Measurements from ENCODE around the gene SP8.
"Not testable (repeated sequence)": the region's sequence is repeated elsewhere in the genome, so short reads cannot be mapped to it uniquely, and the experiment has no call there.

SP8 gene

DNA sequence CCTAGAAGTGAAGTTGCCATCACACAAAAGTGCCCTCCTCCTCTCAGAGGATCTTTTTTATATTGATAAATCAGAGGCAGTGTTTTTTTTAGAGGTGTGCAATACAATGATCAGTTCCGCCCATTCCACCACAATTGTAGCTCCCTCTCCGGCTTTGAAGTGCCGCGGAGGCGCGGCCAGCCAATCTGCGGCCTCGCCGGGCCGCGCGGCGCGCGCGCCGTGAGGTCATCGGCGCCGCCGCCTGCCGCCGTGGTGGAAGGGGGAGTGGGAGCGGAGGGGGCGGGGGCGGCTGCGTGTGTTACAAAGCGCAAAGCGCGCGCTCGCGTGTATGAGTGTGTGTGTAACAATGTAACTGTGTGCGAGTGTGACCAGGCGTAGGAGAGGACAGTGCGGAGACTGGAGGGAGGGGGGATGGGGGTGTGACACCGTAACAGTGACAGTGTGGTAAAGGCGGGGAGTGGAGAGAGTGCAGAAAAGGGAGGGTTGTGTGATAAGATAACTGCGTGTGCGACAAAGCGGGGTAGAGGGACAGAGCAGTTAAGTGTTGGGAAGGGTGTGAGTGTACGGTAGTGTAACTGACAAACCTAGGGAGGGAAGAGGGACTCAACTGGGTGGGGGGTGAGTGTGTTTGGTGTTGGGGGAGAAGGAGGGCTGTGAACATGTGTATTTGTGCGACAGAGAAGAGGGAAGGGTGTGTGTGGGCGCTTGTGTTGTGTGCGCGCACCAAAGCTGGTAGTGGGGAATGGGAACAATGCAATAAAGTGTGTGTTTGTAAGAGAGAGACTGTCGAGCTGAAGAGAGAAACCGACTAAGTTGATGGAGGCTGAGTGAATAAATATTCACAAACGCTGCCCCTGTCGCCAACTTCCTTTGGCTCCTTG, at the start of gene SP8:
Gene SP8 (minus strand): TSS at position 108 of the 881 bp plus-strand sequence. CDS start 88 bp downstream, at position 20.
- DNase-seq, result peak; percentile 62

- not testable (repeated sequence) for DNase-seq
Observed at GRCh38 chr7:20836424-20836823, 49.7 kb upstream of the SP8 start.

- no peak for DNase-seq
Observed at GRCh38 chr7:20835111-20835750, 48.5 kb upstream of the SP8 start.

- DNase-seq, result peak; percentile 5
Observed at GRCh38 chr7:20834656-20835055, 48.0 kb upstream of the SP8 start.

GRCh38 chr7:20831956-20832355, 45.3 kb upstream of the SP8 start:
- no peak for DNase-seq

GRCh38 chr7:20831451-20831850, 44.8 kb upstream of the SP8 start:
- no peak for DNase-seq

GRCh38 chr7:20828947-20829346, 42.3 kb upstream of the SP8 start:
- DNase-seq, result no peak

GRCh38 chr7:20827172-20827571, 40.5 kb upstream of the SP8 start:
- DNase-seq, result no peak

DNA sequence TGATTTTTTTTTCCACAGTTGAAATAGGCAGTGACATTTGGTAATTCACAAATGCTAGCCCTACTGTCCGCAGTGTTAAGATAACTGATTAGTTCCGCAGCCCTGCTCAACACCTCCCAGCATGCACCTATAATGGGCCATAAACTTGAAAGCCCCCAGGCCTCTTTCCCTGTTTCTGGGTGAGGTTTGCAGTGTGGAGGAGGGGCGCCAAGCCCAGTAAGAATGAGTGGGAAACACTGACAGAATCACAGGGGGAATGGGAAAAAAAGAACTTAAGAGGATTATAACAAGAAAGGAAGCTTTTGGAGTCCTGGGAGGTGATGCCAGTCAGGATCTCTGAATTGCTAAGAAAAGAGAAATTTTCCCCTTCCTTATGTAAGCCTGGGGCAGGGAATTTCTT, 39.6 kb upstream of the SP8 start:
- no peak for DNase-seq

- DNase-seq, result no peak
Observed at GRCh38 chr7:20825555-20825954, 38.9 kb upstream of the SP8 start.

DNA sequence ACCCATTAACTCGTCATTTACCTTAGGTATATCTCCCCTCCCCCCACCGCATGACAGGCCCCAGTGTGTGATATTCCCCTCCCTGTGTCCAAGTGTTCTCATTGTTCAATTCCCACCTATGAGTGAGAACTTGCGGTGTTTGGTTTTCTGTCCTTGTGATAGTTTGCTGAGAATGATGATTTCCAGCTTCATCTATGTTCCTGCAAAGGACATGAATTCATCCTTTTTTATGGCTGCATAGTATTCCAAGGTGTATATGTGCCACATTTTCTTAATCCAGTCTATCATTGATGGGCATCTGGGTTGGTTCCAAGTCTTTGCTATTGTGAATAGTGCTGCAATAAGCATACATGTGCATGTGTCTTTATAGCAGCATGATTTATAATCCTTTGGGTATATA, 34.7 kb upstream of the SP8 start:
- not testable (repeated sequence) for DNase-seq

GRCh38 chr7:20816372-20816959, 29.8 kb upstream of the SP8 start:
- DNase-seq, result no peak

- no peak for DNase-seq
Observed at GRCh38 chr7:20804345-20804744, 17.7 kb upstream of the SP8 start.

DNA sequence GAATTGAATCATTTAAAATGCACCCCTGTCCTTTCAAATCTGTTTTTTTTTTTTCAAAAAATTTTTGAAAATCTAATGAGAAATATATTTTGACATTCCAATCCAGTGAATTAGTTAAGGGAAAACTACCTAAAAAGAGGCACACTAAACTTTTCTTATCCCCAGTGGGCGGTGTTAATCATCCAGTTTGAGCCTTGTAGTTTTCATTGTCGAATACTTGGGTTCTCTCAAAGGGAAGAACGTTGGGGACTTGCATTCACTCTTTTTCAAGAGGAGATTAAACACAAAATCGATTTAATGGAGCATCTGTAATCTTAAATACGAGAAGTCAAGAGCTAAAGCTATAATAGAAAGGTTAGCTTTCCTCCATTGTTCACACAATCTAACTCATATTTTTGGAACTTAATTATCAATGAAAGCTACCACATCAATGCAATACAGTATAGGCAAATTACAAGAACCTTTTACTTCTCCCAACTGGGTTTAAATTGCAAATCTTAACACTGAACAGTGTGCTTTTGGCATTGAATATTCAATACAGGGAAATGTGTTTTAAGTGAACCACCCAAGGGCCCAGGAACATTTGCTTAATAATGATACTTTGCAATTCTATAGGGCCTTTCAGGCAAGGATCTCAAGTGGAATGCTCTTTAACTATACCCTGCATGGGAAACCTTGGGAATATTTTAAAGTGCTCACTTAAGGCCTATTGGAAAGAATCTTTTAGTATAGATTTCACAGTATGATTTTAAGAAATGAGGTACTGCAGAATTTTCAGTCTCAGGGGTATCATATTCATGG, 13.1 kb upstream of the SP8 start:
- no peak for DNase-seq

- no peak for DNase-seq
Observed at GRCh38 chr7:20798694-20799121, 12.0 kb upstream of the SP8 start.

DNA sequence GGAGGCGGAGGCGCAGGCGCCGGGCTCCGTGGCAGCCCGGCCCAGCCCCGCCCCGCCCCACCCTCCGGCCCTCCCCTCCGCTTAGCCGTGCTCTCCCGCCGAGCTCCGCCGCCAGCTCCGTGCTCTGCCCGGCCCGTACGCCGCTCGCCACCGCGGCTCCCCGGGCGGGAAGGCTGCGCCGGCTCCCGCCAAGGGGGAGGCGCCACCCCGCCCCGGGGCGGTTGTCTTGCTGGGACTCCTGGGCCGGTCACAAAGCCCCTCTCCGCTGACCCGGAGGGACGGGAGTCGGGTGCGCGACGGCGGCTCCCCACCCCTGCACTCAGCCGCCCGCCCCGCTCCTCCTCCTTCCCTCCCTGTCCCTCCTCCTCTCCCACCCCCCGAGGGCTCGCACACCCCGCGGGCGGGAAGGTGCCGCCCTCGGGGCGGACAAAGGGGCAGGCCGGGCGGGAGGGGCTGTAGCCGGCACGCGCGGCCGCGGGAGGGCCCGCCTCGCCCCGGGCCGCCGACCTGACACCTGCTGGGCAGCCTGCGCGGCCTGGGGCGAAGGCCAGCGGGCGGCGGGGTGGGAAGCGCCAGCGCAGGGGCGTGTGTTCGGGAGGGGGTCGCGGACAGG, 11.5 kb upstream of the SP8 start:
- DNase-seq, result no peak

GRCh38 chr7:20797462-20798080, 10.9 kb upstream of the SP8 start:
- DNase-seq, result peak; percentile 4

DNA sequence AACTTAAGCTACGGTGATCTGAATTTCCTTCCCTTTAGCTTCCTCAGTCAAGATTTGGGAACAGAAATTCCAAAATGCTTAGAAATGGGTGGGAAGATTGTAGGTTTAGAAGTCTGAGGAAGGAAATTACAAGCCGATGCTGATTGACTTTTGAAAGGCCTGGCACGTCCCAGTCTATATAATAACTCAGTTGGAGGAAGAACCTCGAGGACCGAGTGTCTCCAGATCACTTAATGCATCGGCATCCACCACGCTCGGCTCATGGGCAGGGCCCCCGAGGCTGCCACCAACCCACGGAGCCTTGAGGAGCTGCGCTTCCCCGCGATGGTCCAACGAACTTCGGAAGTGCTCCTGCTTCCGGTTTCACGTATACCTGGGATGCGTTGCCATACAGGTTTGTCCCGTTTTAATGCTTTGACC, 10.4 kb upstream of the SP8 start:
- DNase-seq, result no peak

DNA sequence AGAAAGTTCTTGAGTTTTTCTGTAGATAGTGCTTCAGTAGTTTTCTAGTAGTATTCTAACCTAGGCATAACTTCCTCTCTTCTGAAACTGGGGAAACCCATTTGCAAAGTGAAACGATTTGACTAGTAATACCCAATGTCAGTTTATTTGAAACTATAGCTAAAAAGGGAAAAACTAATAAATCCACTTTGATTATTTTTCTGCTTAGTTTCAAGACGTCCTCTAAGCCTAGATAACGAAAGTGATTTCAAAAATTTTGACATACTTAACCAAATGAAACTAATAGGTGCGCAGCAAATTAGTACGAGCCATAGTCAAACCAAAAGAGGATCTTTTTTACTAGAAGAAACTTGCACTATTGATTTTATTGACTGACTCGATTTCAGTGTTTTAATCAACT, 9.8 kb upstream of the SP8 start:
- DNase-seq, result no peak

DNA sequence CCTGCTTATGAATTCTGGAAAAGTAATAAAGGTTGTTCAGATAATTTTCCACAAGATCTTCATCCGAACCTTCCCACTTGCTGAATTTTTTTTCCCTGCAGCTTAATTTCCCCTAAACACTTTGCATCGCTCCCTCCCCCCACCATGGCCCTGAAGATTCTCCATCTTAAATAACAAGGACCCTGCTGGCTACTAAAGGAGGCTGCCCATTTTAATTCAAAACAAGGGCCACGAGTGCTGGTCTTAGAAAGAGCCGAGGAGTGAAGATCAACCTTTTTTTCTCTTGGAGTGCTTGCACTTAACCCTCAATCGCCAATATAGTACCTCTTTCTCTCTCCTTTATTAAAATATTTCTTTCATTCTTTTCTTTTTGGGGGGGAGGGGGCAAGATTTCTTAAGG, 9.2 kb upstream of the SP8 start:
- no peak for DNase-seq

DNA sequence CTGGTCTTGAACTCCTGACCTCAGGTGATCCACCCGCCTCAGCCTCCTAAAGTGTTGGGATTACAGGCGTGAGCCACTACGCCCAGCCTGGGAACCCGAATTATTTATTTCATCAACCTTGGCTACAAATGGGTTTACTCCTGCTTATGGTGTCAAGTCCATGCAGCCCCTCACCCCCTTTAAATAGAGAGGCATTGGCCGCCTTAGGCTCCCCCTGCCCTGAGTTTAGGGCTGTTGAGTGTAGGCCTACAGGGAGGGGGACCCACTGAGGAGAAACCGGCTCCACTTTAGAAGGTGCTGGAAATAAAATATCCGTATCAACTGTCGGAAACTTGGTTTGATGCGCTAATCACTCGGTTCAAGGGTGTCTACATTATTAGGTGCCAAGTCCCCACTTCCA, 8.7 kb upstream of the SP8 start:
- DNase-seq, result no peak

DNA sequence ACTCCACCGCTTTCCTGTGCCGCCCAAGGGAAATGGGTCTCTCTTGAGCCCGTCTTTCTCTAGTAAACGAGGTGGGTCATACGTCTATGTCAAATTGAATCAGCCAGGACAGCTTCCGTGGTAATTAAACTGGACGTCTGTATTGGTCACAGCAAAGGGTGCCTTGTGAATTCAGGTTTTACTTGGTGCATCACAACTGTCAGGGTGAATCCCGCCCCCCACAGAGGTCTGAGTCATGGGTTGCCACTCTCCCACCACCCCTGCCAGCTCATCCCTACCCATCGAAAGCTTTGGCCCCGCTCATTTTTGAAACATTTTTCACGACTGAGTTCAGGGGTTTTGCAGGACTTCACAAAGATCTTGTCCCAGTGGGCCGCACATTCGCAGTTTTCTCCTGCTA, 8.0 kb upstream of the SP8 start:
- DNase-seq, result no peak

Measured in OCI-M1 (cell line).